Natural killer cell (primary cell): ENCODE results near the gene DPY19L2. TPM values are rescaled to one million over a fixed set of nuclear protein-coding genes. Genes with fewer than 3 reads are reported as not detected.
"Not testable (repeated sequence)": the region's sequence is repeated elsewhere in the genome, so short reads cannot be mapped to it uniquely, and the experiment has no call there.

Experiments used
- ATAC-seq, 3 donors: fragments of 150-1000 bp in 2 of 3; fragments of 200-7000 bp in 1 of 3; cut with Tn5 transposase; 1 replicate in 1 of 3; 2 replicates in 2 of 3; pipeline ENCODE4 v1.10.0; 2021; ENCODE audit warnings: mild to moderate bottlenecking in 2 of 3, moderate library complexity in 2 of 3
- DNase-seq, 2 donors: peaks; one replicate each; pipeline versions ENCODE4 v3.0.0 to v3.0.0-alpha.2; 2013 to 2021; ENCODE audit warnings: mixed read lengths in 1 of 2
- H3K27ac ChIP-seq: one replicate; pipeline ENCODE4 v1.5.1; 2013; ENCODE audit warnings: mild to moderate bottlenecking, low read length
- H3K27me3 ChIP-seq: one replicate; pipeline ENCODE4 v1.6.1; 2013; ENCODE audit warnings: low read length; ENCODE audit not compliant: control insufficient read depth, insufficient read depth
- H3K36me3 ChIP-seq: one replicate; pipeline ENCODE4 v1.6.1; 2013; ENCODE audit warnings: low read length; ENCODE audit not compliant: control insufficient read depth, insufficient read depth
- H3K4me1 ChIP-seq: one replicate; pipeline ENCODE4 v1.6.1; 2013; ENCODE audit warnings: low read length; ENCODE audit not compliant: control insufficient read depth, insufficient read depth
- H3K4me3 ChIP-seq: one replicate; pipeline ENCODE4 v1.5.1; 2013; ENCODE audit warnings: low read length
- H3K9me3 ChIP-seq: one replicate; pipeline ENCODE4 v1.6.1; 2013; ENCODE audit warnings: low read length; ENCODE audit not compliant: control insufficient read depth, insufficient read depth
- H3K27ac Mint-ChIP-seq, 2 donors: one replicate each; pipeline ENCODE4 v1.8.0; 2022; ENCODE audit warnings: mild to moderate bottlenecking in 2 of 2, mixed read lengths in 2 of 2, moderate library complexity in 1 of 2
- H3K27me3 Mint-ChIP-seq, 2 donors: one replicate each; pipeline ENCODE4 v1.8.0; 2022; ENCODE audit warnings: low read depth in 2 of 2, mixed read lengths in 2 of 2
- H3K36me3 Mint-ChIP-seq: one replicate; pipeline ENCODE4 v1.8.0; 2022; ENCODE audit warnings: mixed read lengths
- H3K4me1 Mint-ChIP-seq, 2 donors: one replicate each; pipeline ENCODE4 v1.8.0; 2022; ENCODE audit warnings: mixed read lengths in 2 of 2
- H3K4me3 Mint-ChIP-seq: one replicate; pipeline ENCODE4 v1.8.0; 2022; ENCODE audit warnings: mild to moderate bottlenecking, moderate library complexity, mixed read lengths
- H3K9me3 Mint-ChIP-seq, 2 donors: one replicate each; pipeline ENCODE4 v1.8.0; 2022; ENCODE audit warnings: mixed read lengths in 2 of 2
- WGBS: methylation state at CpG from one replicate; pipeline ENCODE4 v1.1.7; 2013; ENCODE audit warnings: missing lambda C conversion rate; ENCODE audit not compliant: insufficient coverage; 5-methylcytosine and 5-hydroxymethylcytosine counted together
- intact Hi-C: fragments of 100-400 bp; cut with micrococcal nuclease; formaldehyde crosslinking; loops from one replicate; pipeline ENCODE4 v1.14.2; 2022
- total RNA-seq, 4 donors: library from RNA; stranded (reverse); fragments of 120-200 nt in 1 of 4; gene quantifications; one replicate each; pipeline versions ENCODE4 v1.2.3 to v1.2.4, GENCODE V29; 2013 to 2022

The DPY19L2 gene
- total RNA-seq, 3 donors from 2014 or later (not counting 1 experiment from before 2014, with no cell fraction given): 1.3 TPM; not detected in 2

DNA sequence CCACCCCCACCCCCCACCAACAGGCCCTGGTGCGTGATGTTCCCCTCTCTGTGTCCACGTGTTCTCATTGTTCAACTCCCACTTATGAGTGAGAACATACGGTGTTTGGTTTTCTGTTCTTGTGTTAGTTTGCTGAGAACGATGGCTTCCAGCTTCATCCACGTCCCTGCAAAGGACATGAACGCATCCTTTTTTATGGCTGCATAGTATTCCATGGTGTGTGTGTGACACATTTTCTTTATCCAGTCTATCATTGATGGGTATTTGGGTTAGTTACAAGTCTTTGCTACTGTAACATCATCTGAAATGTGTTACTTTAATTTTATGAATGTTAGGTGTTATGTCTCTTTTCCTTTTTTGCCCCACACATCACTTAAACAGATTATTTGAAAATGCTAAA is 109.8 kb downstream of the DPY19L2 start:
- 90% methylated on average over 2 of the region's 6 CpGs for WGBS
- H3K9me3 Mint-ChIP-seq, H3K4me3 Mint-ChIP-seq, DNase-seq, ATAC-seq, H3K4me1 ChIP-seq, intact Hi-C loops, H3K36me3 Mint-ChIP-seq, H3K27ac Mint-ChIP-seq, H3K27me3 Mint-ChIP-seq, H3K4me1 Mint-ChIP-seq, H3K36me3 ChIP-seq, H3K27ac ChIP-seq, H3K9me3 ChIP-seq, H3K27me3 ChIP-seq, H3K4me3 ChIP-seq: not testable (repeated sequence)

GRCh38 chr12:63551397-63551796 is 116.9 kb downstream of the DPY19L2 start:
- intact Hi-C loops, H3K36me3 Mint-ChIP-seq, H3K4me1 Mint-ChIP-seq, H3K27me3 ChIP-seq, H3K9me3 ChIP-seq, ATAC-seq, H3K27me3 Mint-ChIP-seq, H3K27ac Mint-ChIP-seq, H3K4me1 ChIP-seq, DNase-seq, H3K36me3 ChIP-seq, H3K4me3 Mint-ChIP-seq, H3K27ac ChIP-seq, H3K9me3 Mint-ChIP-seq, H3K4me3 ChIP-seq: not testable (repeated sequence)
- WGBS: 91% methylated on average over 11 of the region's 13 CpGs

DNA sequence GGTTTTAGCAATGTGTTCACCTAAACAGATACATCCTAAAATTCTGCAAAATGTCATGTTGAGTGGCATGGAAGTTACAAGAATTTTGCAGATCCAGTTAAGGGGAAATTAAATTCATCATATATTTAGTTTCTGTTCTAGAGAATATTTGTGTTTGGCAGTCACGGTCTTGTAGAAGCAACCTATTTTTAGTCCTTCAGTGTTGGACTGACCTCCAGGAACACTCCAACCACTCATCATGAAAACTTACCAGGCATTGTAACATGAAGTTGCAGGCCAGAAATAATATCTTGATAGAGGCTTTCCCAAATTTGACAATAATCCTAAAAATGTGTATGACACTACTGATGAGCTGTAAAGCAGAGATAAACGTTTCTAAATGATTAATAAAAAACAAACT is 119.3 kb downstream of the DPY19L2 start:
- H3K36me3 ChIP-seq, H3K27me3 ChIP-seq, H3K4me1 Mint-ChIP-seq, DNase-seq, H3K9me3 ChIP-seq, H3K36me3 Mint-ChIP-seq, H3K4me3 ChIP-seq, H3K27me3 Mint-ChIP-seq, ATAC-seq, H3K9me3 Mint-ChIP-seq, H3K27ac ChIP-seq, H3K27ac Mint-ChIP-seq, H3K4me3 Mint-ChIP-seq, H3K4me1 ChIP-seq: not testable (repeated sequence)
- WGBS: 100% methylated on average over 1 of the region's 2 CpGs
- intact Hi-C loops: loop anchor here (10.0 kb wide), 1 partner anchor 186 kb away; no protein-coding TSS in a partner anchor

- not testable (repeated sequence) for H3K9me3 ChIP-seq, H3K36me3 ChIP-seq, H3K4me3 Mint-ChIP-seq, H3K4me1 ChIP-seq, H3K9me3 Mint-ChIP-seq, H3K27me3 ChIP-seq, H3K36me3 Mint-ChIP-seq, H3K27ac Mint-ChIP-seq, H3K27ac ChIP-seq, H3K27me3 Mint-ChIP-seq, H3K4me3 ChIP-seq, DNase-seq, H3K4me1 Mint-ChIP-seq, ATAC-seq
- intact Hi-C loops: loop anchor here (10.0 kb wide), 1 partner anchor 189 kb away; no protein-coding TSS in a partner anchor
- WGBS: no CpG with 5 or more reads among the region's 5 CpGs
Observed at GRCh38 chr12:63545298-63545916, 122.9 kb downstream of the DPY19L2 start.

DNA sequence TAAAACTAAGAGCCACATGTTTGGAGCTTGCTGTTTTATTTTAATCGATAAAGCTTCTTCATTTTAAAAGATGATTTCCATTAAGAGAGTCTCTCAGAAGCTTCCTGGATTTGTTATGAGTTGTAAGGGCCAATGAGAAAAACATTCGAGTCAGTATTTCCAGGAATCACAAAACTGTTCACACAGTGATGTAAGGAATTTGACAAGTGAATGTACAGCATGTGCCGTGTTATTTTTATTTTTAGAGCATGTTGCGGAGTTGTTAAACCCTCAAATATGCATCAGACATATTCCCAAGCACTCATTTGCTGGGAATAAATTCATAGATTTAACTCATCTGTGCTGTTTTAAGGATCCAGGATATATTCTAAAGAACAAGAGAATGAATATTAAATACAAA is 129.6 kb downstream of the DPY19L2 start:
- WGBS: no CpG with 5 or more reads among the region's 4 CpGs
- H3K36me3 Mint-ChIP-seq, intact Hi-C loops, H3K9me3 Mint-ChIP-seq, H3K36me3 ChIP-seq, H3K4me3 ChIP-seq, H3K27me3 ChIP-seq, H3K27ac Mint-ChIP-seq, DNase-seq, ATAC-seq, H3K9me3 ChIP-seq, H3K4me1 Mint-ChIP-seq, H3K27me3 Mint-ChIP-seq, H3K4me3 Mint-ChIP-seq, H3K27ac ChIP-seq, H3K4me1 ChIP-seq: not testable (repeated sequence)

DNA sequence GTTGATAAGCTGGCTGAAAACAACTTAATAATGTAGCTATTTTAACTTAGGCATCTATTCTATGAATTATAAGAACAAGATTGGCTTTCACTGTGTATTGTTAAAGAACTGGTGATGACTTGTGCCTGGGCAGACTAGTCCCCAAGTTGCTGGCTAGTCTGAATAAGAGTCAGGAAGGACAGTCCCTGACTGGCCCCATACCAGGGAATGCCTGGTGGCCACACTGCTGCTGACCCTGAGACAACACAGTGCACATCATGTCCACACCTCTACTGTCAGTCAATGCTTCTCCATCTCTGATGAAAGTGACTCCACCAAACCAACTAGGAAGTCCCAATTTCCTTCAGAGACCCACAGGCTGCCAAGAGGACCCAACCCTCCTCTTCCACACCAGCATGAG is 130.5 kb downstream of the DPY19L2 start:
- H3K4me1 Mint-ChIP-seq, H3K36me3 Mint-ChIP-seq, H3K4me3 ChIP-seq, H3K36me3 ChIP-seq, H3K27me3 ChIP-seq, intact Hi-C loops, H3K4me1 ChIP-seq, H3K27ac Mint-ChIP-seq, H3K27me3 Mint-ChIP-seq, H3K9me3 ChIP-seq, H3K4me3 Mint-ChIP-seq, H3K9me3 Mint-ChIP-seq, ATAC-seq, DNase-seq, H3K27ac ChIP-seq: not testable (repeated sequence)

GRCh38 chr12:63529641-63530040 is 138.7 kb downstream of the DPY19L2 start:
- H3K4me1 Mint-ChIP-seq, H3K4me3 Mint-ChIP-seq, H3K4me3 ChIP-seq, H3K36me3 Mint-ChIP-seq, H3K4me1 ChIP-seq, H3K9me3 ChIP-seq, H3K27ac ChIP-seq, ATAC-seq, H3K9me3 Mint-ChIP-seq, H3K27ac Mint-ChIP-seq, H3K27me3 ChIP-seq, DNase-seq, H3K27me3 Mint-ChIP-seq, intact Hi-C loops, H3K36me3 ChIP-seq: not testable (repeated sequence)
- 79% methylated on average over 7 of the region's 7 CpGs for WGBS
